C4-2B (cell line): ENCODE data around the gene DHRS3.

Experiments
- CTCF ChIP-seq: fragments of 450-650 bp; conservative IDR thresholded peaks from 2 replicates; pipeline ENCODE4 v1.5.1; 2017; ENCODE audit warnings: mild to moderate bottlenecking
- ZFX ChIP-seq: fragments of 450-650 bp; IDR thresholded peaks from 2 replicates; pipeline ENCODE4 v1.6.1; 2017

- TF ChIP-seq CTCF (no peak), ZFX (no peak)
Observed at GRCh38 chr1:12566484-12567287, 51.3 kb downstream of the DHRS3 start.
